Activated CD4-positive, alpha-beta T cell treated with anti-CD3 and anti-CD28 coated beads for 1 hour (primary cell): ENCODE data around the gene CBS.
"Not testable (repeated sequence)": the region's sequence is repeated elsewhere in the genome, so short reads cannot be mapped to it uniquely, and the experiment has no call there.

Experiments
- DNase-seq: peaks from one replicate; pipeline ENCODE4 v3.0.0-alpha.2; 2020

Gene CBS

DNA sequence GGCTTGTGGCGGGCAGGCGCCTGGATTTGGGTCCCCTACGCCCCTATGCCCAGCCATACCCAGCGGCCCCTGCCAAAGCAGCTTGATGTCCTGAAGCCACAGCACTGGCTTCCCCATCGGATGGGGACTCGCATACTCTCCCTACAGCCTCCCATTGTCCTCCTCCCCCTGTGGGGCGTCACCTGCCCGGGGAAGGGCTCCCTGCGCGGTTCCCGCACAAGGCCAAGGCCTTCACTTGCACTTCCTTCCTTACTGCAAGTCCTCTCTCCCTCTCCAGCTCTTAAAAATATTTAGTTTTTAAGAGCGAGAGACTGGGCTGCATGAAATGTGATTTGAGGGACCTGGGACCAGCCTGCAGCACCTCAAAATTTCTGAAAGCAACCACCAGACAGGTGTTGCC, 8.9 kb downstream of the CBS start:
- DNase-seq: not testable (repeated sequence)

GRCh38 chr21:43065991-43066390, 9.6 kb downstream of the CBS start:
- DNase-seq: not testable (repeated sequence)

- DNase-seq: not testable (repeated sequence)
Measured at GRCh38 chr21:43064265-43064917, 11.2 kb downstream of the CBS start.

GRCh38 chr21:43062955-43063664, 12.5 kb downstream of the CBS start:
- DNase-seq: not testable (repeated sequence)

DNA sequence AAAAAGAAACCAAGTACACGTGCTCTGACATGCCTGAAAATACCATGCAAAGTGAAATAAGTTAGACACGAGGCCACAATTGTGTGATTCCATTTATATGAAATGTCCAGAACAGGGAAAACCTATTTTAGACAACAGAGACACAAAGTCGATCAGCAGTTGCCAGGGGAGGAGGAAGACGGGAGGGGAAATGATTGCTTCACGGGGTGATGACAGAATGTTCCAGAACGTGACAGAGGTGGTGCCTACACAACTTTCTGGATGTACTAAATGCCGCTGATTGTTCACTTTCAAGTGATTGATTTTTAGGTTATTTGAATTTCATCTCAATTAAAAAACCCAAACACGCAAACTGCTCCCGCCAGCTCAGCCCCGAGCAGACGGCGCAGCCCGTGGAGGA, 22.5 kb downstream of the CBS start:
- not testable (repeated sequence) for DNase-seq

GRCh38 chr21:43045876-43046821, 29.5 kb downstream of the CBS start:
- DNase-seq: not testable (repeated sequence)

DNA sequence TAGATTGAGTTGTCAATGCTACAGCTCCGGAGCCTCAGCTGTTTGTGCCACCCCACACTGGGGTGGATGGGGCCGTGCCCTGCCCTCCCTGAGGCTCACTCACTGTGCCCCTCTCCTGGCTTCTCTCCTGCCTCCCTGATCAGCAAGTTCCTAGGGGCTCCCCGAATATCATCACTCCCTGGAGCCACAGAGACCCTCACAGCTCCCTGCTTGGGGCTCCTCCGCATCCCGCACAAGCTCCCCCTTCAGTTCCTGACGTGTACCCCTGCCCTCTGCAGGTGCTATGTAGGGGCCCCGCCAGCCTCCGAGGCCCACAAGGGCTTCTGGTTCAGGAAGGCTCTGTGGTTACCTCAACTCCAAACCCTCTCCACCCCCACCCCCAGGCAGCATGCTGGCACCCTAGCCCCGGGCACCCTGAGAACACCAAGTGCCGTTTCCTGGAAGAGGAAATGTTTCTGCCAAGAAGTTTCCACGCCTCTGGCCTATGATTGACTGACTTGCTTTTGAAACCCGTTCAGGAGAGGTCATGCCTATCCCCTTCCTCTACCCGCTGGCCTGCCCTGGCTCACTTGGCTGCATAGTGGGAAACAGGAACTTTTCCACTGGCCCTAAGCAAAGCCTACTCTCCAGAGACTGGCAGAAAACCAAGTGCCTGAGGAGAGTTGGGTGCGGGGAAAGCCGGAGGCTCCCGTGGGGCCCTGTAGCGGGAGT, 30.3 kb downstream of the CBS start:
- DNase-seq: not testable (repeated sequence)

DNA sequence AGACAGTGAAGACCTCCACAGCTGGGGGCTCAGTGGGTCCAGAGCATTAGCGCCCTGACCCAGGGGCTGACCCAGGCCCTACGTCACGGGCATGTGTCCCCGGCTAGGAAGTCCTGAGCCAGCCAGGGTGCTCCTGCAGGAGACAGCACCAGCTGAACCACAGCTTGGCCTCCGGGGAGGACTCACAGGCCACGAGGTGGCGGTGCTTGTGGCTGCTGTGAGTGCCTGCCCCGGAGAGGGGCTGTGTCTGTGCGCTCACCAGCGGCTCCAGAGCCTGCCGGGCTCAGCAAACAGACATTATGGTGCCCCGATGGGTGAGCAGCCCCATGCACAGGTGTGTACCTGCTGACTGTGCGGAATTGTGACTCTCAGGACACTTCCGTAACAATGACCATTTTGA, 31.1 kb downstream of the CBS start:
- not testable (repeated sequence) for DNase-seq

GRCh38 chr21:43043291-43043690, 32.3 kb downstream of the CBS start:
- DNase-seq: not testable (repeated sequence)

DNA sequence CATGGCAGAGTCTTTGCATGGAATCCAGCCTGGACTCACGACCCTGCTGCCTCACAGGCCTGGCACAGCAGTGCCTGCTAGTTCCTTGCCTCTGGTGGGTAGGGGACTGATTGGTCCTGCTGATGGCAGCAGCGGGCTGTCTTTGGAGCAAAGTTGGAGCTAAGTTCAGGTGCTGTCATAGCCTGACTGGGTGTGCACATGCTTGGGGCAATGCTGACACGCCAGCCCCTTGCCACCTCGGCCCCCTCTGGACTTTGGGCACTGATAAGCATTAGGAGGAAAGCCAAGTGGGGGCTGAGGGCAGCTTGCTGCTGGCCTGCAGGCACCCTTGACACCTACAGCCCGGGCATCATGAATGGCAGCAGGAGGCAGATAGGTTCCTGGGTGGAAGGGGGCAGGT, 33.5 kb downstream of the CBS start:
- not testable (repeated sequence) for DNase-seq

DNA sequence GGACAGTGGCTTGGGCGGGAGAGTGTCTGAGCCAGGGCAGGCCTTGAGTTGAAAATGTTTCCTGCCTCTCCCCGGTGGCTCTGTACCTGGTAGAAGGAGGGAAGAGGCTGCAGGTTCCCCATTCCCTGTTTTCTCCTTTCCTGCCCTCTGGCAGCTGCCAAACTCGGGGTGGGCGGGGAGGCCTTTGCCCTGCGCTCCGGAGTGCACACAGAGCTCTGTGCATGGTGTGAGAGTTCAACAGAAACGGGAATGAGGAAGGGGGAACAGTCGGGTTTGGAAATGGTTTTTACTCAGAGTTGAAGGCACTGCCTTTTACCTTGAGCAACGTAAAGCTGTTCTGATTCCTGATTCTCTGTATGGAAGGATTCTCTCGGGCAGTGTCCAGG, 37.0 kb downstream of the CBS start:
- DNase-seq: not testable (repeated sequence)

GRCh38 chr21:43037918-43038658, 37.5 kb downstream of the CBS start:
- not testable (repeated sequence) for DNase-seq

DNA sequence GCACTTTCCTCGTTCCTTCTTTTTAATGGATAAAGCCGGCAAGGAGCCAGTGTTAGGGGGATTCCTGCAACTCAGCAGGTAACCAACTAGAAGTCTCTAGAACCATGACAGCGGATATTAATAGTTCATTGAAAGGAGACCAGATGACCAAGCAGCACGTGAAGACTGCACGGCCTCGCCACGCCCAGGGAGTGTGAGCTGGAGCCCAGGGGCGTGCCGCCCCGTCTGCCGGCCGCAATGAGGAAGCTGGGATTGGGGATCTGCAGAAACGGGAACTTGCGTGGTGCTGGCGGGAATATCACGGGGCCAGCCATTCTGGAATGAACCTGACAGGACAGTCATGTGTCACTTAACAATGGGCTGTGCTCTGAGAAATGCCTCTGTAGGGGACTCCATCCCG, 38.7 kb downstream of the CBS start:
- not testable (repeated sequence) for DNase-seq

GRCh38 chr21:43034826-43035225, 40.8 kb downstream of the CBS start:
- DNase-seq: no peak

- no peak for DNase-seq
Measured at GRCh38 chr21:43034101-43034500, 41.5 kb downstream of the CBS start.

- DNase-seq: no peak
Measured at GRCh38 chr21:43031121-43031619, 44.5 kb downstream of the CBS start.

DNA sequence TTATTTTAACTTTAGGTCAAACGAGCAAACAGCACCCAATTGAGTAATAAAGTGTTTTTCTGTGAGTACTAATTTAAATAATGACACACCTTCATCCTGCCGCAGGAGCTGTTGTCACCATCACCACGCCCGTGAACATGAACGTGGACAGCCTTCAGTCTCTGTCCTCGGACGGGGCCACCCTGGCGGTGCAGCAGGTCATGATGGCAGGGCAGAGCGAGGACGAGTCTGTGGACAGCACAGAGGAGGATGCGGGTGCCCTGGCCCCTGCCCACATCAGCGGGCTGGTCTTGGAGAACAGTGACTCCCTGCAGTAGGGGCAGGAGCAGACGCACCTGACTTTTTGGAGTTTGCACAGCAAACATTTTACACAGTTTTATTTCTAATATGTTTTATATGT, 45.9 kb downstream of the CBS start:
- no peak for DNase-seq

GRCh38 chr21:43027846-43028731, 47.5 kb downstream of the CBS start:
- DNase-seq: no peak

DNA sequence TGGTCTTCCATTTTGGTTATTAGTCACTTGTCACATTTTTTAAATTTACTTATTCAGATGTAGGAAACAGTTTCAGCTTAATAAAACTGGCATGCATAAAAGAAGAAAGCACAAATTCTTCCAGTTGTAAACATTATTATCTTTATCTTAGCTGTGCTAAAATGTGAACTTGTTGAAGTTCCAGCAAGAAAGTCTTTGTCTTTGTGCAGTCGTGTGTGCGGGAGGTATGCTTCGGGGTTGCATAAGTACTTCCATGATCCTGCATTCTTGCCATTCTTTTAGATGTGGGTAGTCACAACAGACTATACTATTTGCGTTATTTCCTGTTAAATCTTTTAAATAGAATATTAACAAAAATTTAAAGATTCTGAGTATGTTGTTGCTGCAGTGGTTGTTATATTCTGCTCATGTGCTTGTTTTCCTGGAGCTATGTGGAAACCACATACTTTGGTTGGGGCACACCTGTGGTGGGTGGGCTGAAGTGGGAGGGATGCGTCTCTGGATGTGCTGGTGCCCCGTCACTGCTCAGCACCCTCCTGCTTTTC, 49.9 kb downstream of the CBS start:
- no peak for DNase-seq

DNA sequence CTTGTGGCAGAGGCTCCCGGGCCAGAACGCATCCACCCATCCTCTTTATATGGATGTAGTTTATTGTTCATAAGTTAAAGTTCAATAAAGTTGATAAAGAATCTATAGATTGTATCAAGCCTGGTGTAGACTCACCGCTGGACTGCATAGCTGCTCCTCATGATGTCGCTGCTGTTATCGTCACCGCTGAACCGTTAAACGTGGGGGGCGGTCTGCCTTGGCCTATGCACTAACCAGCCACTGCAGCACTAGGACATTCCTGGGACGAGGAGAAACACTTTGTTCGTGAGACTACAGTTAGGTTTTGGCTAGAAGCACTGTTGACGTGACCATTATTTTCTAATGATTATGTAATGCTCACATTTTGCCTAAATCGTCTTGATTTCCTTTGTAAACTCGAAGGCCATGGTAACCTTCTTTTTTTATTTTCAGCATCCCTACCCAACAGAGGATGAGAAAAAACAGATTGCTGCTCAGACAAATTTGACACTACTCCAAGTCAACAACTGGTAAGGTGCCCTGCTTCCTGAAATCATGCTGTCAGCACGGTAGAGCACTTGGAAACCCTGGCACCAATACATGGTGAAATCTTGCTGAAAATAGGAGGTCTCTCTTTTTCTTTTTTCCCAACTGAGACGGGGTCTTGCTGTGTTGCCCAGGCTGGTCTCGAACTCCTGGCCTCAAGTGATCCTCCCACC, 51.0 kb downstream of the CBS start:
- no peak for DNase-seq
